ENCODE results near the gene ERG.
A peak's percentile ranks its signal among the peaks of the same experiment; 100 is the strongest.

Gene ERG

DNA sequence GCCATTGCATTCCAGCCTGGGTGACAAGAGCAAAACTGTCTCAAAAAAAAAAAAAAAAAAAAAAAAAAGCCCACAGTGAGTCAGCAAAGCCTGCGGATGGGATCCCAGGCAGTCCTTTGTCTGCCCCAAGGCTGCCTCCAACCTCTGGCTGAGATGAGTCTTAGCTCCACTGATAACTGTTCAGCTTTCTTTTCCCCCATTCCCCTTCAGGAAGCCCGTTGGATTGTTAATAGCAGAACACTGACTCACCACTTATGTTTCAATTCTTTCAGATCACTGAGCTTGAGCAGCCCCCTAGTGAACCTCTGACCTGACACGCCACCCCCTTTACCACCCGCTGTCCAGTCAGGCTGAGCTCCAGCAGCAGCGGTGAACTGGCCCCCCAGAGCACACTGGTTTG is 57.5 kb downstream of the ERG start:
- Histone ChIP-seq H3K4me1 (ENCODE audit: control insufficient read depth in 2 of 2, insufficient read depth in 1 of 2, low read depth in 1 of 2, low read length in 2 of 2) (peaks cover 8 to 16% of the 10 kb centered on the region in 2 donors), H3K27ac (replicated peaks; ENCODE audit: low read length) (no peak overlapping the region), H3K4me2 (ENCODE audit: insufficient read depth, low read length, poor library complexity, severe bottlenecking) (no peak overlapping the region), H3K36me3 (replicated peaks in 1 of 2; ENCODE audit: control insufficient read depth in 2 of 2, insufficient read depth in 2 of 2, low read length in 2 of 2) (no peaks in the 10 kb centered on the region), H2BK15ac (ENCODE audit: low read length) (no peak overlapping the region), H3K27me3 (ENCODE audit: control insufficient read depth in 3 of 3, insufficient read depth in 3 of 3, low read depth in 1 of 3, low read length in 3 of 3) (no peaks in the 10 kb centered on the region), H3K9me3 (replicated peaks in 1 of 2; ENCODE audit: control insufficient read depth in 2 of 2, insufficient read depth in 1 of 2, low read depth in 1 of 2, low read length in 2 of 2) (no peaks in the 10 kb centered on the region), H3K18ac (ENCODE audit: low read length) (no peak overlapping the region), H2AFZ (ENCODE audit: low read length) (peak overlapping the region; percentile 36), H3K4me3 (ENCODE audit: low read length in 2 of 2) (no peak overlapping the region), H4K91ac (ENCODE audit: low read depth, low read length, poor library complexity) (no peak overlapping the region), H3K9ac (ENCODE audit: low read depth, low read length, poor library complexity) (no peak overlapping the region), H2AK5ac (ENCODE audit: low read depth, low read length) (no peak overlapping the region), H4K8ac (ENCODE audit: low read depth, low read length) (no peak overlapping the region), H3K23ac (ENCODE audit: low read depth, low read length, poor library complexity) (no peak overlapping the region), H2BK5ac (ENCODE audit: low read length) (no peak overlapping the region), H2BK120ac (ENCODE audit: low read depth, low read length) (no peak overlapping the region), H3K4ac (ENCODE audit: low read length) (no peak overlapping the region), H3K79me1 (ENCODE audit: low read depth, low read length) (no peaks in the 10 kb centered on the region), H2BK12ac (ENCODE audit: low read length) (no peak overlapping the region), H3K14ac (ENCODE audit: low read length) (no peak overlapping the region)
- WGBS, 2 donors (ENCODE audit: extremely low coverage in 2 of 2, insufficient read length in 2 of 2, insufficient replicate concordance in 1 of 2), result no CpG with 5 or more reads among the region's 5 CpGs
- peak; percentile 26 for DNase-seq (ENCODE audit: low spot score)

DNA sequence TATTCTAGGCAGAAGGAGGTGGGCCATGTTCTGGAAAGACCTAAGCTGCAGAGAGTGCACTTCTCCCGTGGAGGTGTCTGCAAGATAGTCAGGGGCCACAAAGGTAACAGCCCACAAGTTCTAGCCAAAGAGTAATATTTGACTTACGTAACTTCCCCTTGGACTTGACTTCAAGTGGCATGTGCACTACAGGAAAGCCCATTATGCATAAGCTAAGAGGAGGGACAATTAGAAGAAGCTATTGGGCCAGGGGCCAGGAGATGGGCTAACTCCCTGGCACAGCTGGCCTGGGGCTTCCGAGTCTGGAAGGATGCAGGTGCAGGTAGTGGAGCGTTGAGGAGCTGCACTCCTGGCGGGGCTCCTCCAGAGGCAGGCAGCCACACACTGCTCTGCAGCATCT is 58.3 kb downstream of the ERG start:
- Histone ChIP-seq H3K4me3 (ENCODE audit: low read length in 2 of 2) (no peak overlapping the region), H3K27ac (replicated peaks; ENCODE audit: low read length) (no peak overlapping the region), H2AFZ (ENCODE audit: low read length) (no peak overlapping the region), H2AK5ac (ENCODE audit: low read depth, low read length) (peak overlapping the region; percentile 34), H2BK15ac (ENCODE audit: low read length) (no peak overlapping the region), H3K9me3 (replicated peaks in 1 of 2; ENCODE audit: control insufficient read depth in 2 of 2, insufficient read depth in 1 of 2, low read depth in 1 of 2, low read length in 2 of 2) (no peaks in the 10 kb centered on the region), H3K4me1 (ENCODE audit: control insufficient read depth in 2 of 2, insufficient read depth in 1 of 2, low read depth in 1 of 2, low read length in 2 of 2) (peaks cover 11 to 20% of the 10 kb centered on the region in 2 donors), H4K91ac (ENCODE audit: low read depth, low read length, poor library complexity) (no peak overlapping the region), H3K79me1 (ENCODE audit: low read depth, low read length) (no peaks in the 10 kb centered on the region), H2BK120ac (ENCODE audit: low read depth, low read length) (no peak overlapping the region), H2BK12ac (ENCODE audit: low read length) (no peak overlapping the region), H3K9ac (ENCODE audit: low read depth, low read length, poor library complexity) (no peak overlapping the region), H3K36me3 (replicated peaks in 1 of 2; ENCODE audit: control insufficient read depth in 2 of 2, insufficient read depth in 2 of 2, low read length in 2 of 2) (no peaks in the 10 kb centered on the region), H3K23ac (ENCODE audit: low read depth, low read length, poor library complexity) (no peak overlapping the region), H3K14ac (ENCODE audit: low read length) (no peak overlapping the region), H4K8ac (ENCODE audit: low read depth, low read length) (no peak overlapping the region), H3K4ac (ENCODE audit: low read length) (no peak overlapping the region), H3K18ac (ENCODE audit: low read length) (peak overlapping the region; percentile 95), H2BK5ac (ENCODE audit: low read length) (no peak overlapping the region), H3K27me3 (ENCODE audit: control insufficient read depth in 3 of 3, insufficient read depth in 3 of 3, low read depth in 1 of 3, low read length in 3 of 3) (no peaks in the 10 kb centered on the region), H3K4me2 (ENCODE audit: insufficient read depth, low read length, poor library complexity, severe bottlenecking) (no peak overlapping the region)
- WGBS, 2 donors (ENCODE audit: extremely low coverage in 2 of 2, insufficient read length in 2 of 2, insufficient replicate concordance in 1 of 2), result no CpG with 5 or more reads among the region's 5 CpGs
- DNase-seq (ENCODE audit: low spot score), result no peak

- Histone ChIP-seq H2AFZ (ENCODE audit: low read length) (no peak overlapping the region), H3K14ac (ENCODE audit: low read length) (no peak overlapping the region), H3K9ac (ENCODE audit: low read depth, low read length, poor library complexity) (no peak overlapping the region), H4K8ac (ENCODE audit: low read depth, low read length) (no peak overlapping the region), H2BK12ac (ENCODE audit: low read length) (no peak overlapping the region), H3K4me2 (ENCODE audit: insufficient read depth, low read length, poor library complexity, severe bottlenecking) (no peak overlapping the region), H3K4me1 (ENCODE audit: control insufficient read depth in 2 of 2, insufficient read depth in 1 of 2, low read depth in 1 of 2, low read length in 2 of 2) (peaks cover 11 to 24% of the 10 kb centered on the region in 2 donors), H3K79me1 (ENCODE audit: low read depth, low read length) (no peaks in the 10 kb centered on the region), H3K27ac (replicated peaks; ENCODE audit: low read length) (no peak overlapping the region), H2BK120ac (ENCODE audit: low read depth, low read length) (no peak overlapping the region), H2BK15ac (ENCODE audit: low read length) (no peak overlapping the region), H3K23ac (ENCODE audit: low read depth, low read length, poor library complexity) (no peak overlapping the region), H3K4ac (ENCODE audit: low read length) (no peak overlapping the region), H3K18ac (ENCODE audit: low read length) (no peak overlapping the region), H3K4me3 (ENCODE audit: low read length in 2 of 2) (no peak overlapping the region), H3K9me3 (replicated peaks in 1 of 2; ENCODE audit: control insufficient read depth in 2 of 2, insufficient read depth in 1 of 2, low read depth in 1 of 2, low read length in 2 of 2) (no peaks in the 10 kb centered on the region), H4K91ac (ENCODE audit: low read depth, low read length, poor library complexity) (no peak overlapping the region), H2AK5ac (ENCODE audit: low read depth, low read length) (peak overlapping the region; percentile 72), H3K27me3 (ENCODE audit: control insufficient read depth in 3 of 3, insufficient read depth in 3 of 3, low read depth in 1 of 3, low read length in 3 of 3) (no peaks in the 10 kb centered on the region), H2BK5ac (ENCODE audit: low read length) (no peak overlapping the region), H3K36me3 (replicated peaks in 1 of 2; ENCODE audit: control insufficient read depth in 2 of 2, insufficient read depth in 2 of 2, low read length in 2 of 2) (no peaks in the 10 kb centered on the region)
- no CpG with 5 or more reads among the region's 6 CpGs for WGBS, 2 donors (ENCODE audit: extremely low coverage in 2 of 2, insufficient read length in 2 of 2, insufficient replicate concordance in 1 of 2)
- DNase-seq (ENCODE audit: low spot score), result no peak
Observed at GRCh38 chr21:38439426-38439825, 58.9 kb downstream of the ERG start.

DNA sequence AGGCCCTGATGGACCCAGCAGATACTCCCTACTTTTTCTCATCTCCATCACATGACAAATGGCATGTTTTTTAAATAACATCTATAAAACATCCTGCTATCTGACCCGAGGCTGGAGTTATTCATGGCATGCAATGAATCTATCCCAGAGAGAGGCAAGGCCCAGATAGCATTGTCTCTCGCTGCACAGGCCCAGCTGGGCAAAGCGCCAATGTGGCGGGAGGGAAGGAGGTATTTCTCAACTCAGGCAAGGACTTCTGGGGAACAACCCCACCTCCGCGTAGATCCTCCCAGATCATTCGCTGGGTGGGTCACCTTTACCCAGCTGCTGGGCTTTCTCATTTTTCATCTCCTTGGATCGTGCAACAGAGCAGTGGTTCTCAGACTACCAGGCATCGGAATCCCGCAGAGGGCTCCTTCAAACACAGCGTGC is 59.8 kb downstream of the ERG start:
- peak overlapping the region; percentile 41 for H3K18ac ChIP-seq (ENCODE audit: low read length)
- H3K4ac ChIP-seq (ENCODE audit: low read length), result no peak overlapping the region
- H3K79me1 ChIP-seq (ENCODE audit: low read depth, low read length), result no peaks in the 10 kb centered on the region
- H2AFZ ChIP-seq (ENCODE audit: low read length), result no peak overlapping the region
- H3K23ac ChIP-seq (ENCODE audit: low read depth, low read length, poor library complexity), result no peak overlapping the region
- no peak overlapping the region for H4K8ac ChIP-seq (ENCODE audit: low read depth, low read length)
- no peak overlapping the region for H4K91ac ChIP-seq (ENCODE audit: low read depth, low read length, poor library complexity)
- H2BK120ac ChIP-seq (ENCODE audit: low read depth, low read length), result no peak overlapping the region
- H3K4me2 ChIP-seq (ENCODE audit: insufficient read depth, low read length, poor library complexity, severe bottlenecking), result no peak overlapping the region
- peak overlapping the region; percentile 72 for H2AK5ac ChIP-seq (ENCODE audit: low read depth, low read length)
- peaks cover 11 to 25% of the 10 kb centered on the region in 2 donors for H3K4me1 ChIP-seq (ENCODE audit: control insufficient read depth in 2 of 2, insufficient read depth in 1 of 2, low read depth in 1 of 2, low read length in 2 of 2)
- no peak overlapping the region for H3K4me3 ChIP-seq (ENCODE audit: low read length in 2 of 2)
- no peak overlapping the region for H2BK15ac ChIP-seq (ENCODE audit: low read length)
- no CpG with 5 or more reads among the region's 11 CpGs for WGBS, 2 donors (ENCODE audit: extremely low coverage in 2 of 2, insufficient read length in 2 of 2, insufficient replicate concordance in 1 of 2)
- no peaks in the 10 kb centered on the region for H3K27me3 ChIP-seq (ENCODE audit: control insufficient read depth in 3 of 3, insufficient read depth in 3 of 3, low read depth in 1 of 3, low read length in 3 of 3)
- no peak overlapping the region for H3K14ac ChIP-seq (ENCODE audit: low read length)
- H3K36me3 ChIP-seq (replicated peaks in 1 of 2; ENCODE audit: control insufficient read depth in 2 of 2, insufficient read depth in 2 of 2, low read length in 2 of 2), result no peaks in the 10 kb centered on the region
- no peaks in the 10 kb centered on the region for H3K9me3 ChIP-seq (replicated peaks in 1 of 2; ENCODE audit: control insufficient read depth in 2 of 2, insufficient read depth in 1 of 2, low read depth in 1 of 2, low read length in 2 of 2)
- DNase-seq (ENCODE audit: low spot score), result no peak
- no peak overlapping the region for H3K27ac ChIP-seq (replicated peaks; ENCODE audit: low read length)
- no peak overlapping the region for H3K9ac ChIP-seq (ENCODE audit: low read depth, low read length, poor library complexity)
- H2BK5ac ChIP-seq (ENCODE audit: low read length), result no peak overlapping the region
- H2BK12ac ChIP-seq (ENCODE audit: low read length), result no peak overlapping the region
